Midbrain (tissue), 1 donor: ENCODE measurements around the gene PSG11.
"Not testable (repeated sequence)": the region's sequence is repeated elsewhere in the genome, so short reads cannot be mapped to it uniquely, and the experiment has no call there.

Source experiments
- DNase-seq: peaks from one replicate; lab custom pipeline; 2025; lab: John Stamatoyannopoulos, UW

Gene PSG11

DNA sequence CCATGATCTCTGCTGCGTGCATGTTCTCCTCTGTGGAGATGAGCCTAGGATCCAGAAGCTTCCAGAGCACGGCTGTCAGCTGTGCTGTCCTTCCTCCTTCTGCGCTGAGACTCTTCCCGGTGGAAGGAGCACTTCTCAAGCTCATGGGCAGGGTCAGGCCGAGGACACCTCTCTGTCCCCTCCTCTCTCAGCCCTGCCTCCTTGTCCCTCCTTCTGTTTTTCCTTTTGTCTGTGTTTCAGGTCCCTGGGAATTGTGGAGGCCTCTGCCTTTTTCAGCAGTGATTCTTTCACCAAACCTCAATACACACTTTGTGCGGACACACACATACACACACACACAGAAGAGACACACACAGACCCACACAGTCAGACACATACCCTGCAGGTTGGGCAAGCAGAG lies at the start of gene PSG11:
Gene PSG11, minus strand, starts transcription at position 101 of the 400 bp plus-strand sequence. Its CDS starts 97 bp downstream, at position 4.
- not testable (repeated sequence) for DNase-seq

DNA sequence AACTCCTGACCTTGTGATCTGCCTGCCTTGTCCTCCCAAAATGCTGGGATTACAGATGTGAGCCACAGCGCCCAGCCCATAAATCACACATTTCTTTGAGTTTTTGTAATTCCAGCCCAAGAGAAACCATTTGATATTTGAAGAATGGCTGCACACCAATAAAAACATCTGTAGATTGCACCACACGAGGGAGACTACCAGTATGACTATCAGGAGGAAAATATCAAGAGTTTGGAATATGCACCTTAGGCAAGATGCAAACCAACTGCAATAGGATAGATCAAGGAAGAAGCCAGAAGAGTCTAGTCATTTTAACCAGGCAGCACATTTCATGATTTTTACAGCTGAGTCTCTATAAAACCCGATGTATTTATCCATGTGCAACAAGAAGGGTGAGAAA lies 36.1 kb upstream of the PSG11 start:
- DNase-seq, result not testable (repeated sequence)

DNA sequence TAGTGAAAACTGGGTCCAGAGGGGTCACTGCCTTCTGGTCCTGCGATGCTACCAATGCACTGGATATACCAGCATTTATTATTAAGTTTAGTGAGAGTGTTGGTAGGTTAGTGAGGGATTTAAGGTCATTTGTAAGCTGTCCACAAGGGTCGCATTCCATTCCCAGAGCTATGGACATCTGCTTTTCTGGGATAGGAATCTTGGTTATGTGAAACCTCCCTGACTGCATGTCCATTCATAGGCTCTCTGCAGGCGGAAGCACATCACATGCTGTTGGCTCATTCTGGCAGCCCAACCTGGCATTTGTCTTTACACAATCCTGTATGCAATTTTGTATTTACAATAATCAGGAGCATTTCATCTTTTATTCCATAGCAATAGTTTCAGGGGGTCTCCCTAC lies 35.1 kb upstream of the PSG11 start:
- not testable (repeated sequence) for DNase-seq

DNA sequence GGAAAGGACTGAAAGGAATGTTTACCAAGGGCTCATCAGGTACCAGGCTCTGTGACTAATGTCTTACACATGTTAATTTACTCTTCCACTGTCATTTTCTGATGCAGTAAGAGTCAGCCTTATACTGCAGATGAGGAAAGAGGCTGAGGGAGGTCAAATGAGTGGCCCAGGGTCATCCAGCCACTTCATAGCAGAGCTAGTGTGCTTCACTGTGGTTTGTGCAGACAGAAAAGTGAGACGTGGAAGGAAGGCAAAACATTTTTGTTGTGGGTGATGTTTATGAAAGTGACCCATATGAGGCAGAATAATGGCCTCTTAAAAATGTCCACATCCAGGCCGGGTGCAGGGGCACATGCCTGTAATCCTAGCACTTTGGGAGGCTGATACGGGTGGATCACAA lies 34.0 kb upstream of the PSG11 start:
- not testable (repeated sequence) for DNase-seq

DNA sequence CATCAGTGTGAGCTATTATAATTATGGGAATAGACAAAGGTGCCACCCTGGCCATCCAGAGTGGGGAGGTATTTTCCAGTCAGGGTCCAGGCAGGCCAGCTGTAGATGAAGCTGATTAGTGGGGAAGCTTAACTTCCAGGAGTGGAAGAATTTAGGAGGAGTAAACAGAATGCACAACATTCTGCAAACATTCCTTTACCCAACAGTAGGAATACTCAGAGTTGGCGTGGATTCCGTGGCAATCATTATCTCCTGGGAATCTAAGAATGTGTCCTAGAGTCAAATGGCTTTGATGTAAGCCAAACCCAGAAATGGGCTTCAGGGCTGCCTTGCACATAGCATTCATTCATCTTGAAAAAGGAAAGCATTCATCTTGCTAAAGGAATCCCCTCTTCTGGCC lies 33.2 kb upstream of the PSG11 start:
- DNase-seq, result not testable (repeated sequence)

DNA sequence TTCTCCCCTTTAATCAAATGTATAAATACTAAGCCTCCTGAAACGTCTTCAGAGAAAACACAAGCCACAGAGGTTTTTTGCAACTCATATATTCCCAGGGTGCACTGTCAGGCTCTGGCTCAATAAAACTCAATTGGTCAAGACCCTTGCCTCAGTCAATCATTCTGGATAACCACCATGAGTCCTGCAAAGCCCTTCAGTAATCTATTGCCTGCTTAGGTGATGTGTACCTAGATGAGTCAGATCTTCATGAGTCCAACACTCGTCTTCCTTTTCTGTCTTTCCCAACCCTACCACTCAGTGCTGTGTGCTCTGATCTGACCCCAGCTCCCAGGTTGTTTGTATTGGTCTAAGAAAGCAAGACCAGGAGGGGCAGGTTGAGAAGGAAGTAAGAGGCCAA lies 32.2 kb upstream of the PSG11 start:
- DNase-seq, result not testable (repeated sequence)

DNA sequence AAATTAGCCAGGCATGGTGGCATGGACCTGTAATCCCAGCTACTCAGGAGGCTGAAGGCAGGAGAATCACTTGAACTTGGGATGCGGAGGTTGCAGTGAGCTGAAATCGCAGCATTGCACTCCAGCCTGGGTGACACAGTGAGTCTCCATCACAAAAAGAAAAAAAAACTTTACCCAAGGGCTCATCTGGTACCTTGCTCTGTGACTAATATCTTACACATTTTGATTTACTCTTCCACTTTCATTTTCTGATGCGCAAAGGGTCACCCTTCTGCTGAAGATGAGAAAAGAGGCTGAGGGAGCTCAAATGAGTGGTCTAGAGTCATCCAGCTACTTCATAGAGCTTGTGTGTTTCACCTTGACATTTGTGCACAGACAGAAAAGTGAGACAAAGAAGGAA lies 21.7 kb upstream of the PSG11 start:
- DNase-seq, result not testable (repeated sequence)

DNA sequence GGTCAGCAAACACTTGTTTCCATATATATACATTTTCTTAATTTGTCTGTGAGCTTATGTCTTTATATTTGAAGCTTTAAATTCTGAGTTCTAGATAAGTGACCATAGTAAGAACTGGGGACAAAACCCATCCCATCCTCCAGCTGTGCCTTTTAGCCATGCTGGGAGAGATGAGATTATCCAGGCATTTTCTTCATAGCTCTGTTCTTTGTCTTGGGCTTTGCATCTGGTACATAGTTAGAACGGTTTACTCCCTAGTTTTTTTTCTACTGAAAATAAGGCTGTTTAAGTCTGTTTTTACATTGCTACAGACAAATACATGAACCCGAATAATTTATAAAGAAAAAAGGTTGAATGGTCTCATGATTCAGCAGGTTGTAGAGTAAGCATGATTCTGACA lies 20.3 kb upstream of the PSG11 start:
- DNase-seq, result not testable (repeated sequence)

DNA sequence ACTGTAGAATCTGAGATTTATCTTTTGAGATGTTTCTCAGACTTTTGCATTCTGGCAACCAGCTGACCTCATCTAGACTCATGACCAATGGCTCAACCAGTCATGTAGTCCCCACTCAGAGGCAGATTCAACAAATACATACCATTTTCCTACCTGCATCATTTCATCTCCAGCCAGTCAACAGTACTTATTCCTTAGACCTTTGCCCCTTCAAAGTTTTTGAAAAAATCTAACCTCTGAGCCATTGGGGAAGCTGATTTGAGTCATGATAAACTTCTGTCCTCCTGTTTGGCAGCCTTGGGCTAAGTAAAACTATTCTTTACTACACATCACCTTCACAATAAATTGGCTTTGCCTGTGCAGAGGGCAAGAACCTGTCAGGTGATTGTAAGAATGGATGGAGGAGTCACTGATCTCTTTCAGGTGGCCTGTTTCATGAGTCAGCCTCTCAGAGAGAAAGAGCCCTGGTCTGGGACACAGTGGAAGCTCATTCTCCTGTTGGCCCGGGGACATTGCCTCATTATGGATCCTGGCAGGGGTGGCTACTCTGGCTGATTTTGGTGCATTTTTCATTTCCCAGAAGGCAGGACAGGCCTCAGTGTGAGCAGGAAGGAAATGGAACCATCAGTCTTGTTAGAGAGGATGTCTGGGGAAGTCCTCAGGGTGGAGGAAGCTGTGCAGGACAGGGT lies 17.4 kb upstream of the PSG11 start:
- DNase-seq, result not testable (repeated sequence)

DNA sequence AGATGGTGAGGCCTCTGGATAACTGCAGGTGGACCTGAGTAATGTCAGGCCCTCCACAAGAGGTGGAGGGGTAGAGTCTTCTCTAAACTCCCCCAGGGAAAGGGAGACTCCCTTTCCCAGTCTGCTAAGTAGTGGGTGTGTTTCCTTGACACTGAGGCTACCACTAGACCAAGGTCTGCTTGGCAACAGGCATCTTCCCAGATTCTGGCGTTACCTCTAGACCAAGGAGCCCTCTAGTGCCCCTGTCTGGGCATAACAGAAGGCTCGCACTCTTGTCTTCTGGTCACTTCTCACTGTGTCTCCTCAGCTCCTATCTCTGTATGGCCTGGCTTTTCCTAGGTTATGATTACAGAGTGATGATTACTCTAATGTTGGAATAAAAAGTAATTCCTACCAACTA lies 5.4 kb upstream of the PSG11 start:
- not testable (repeated sequence) for DNase-seq

DNA sequence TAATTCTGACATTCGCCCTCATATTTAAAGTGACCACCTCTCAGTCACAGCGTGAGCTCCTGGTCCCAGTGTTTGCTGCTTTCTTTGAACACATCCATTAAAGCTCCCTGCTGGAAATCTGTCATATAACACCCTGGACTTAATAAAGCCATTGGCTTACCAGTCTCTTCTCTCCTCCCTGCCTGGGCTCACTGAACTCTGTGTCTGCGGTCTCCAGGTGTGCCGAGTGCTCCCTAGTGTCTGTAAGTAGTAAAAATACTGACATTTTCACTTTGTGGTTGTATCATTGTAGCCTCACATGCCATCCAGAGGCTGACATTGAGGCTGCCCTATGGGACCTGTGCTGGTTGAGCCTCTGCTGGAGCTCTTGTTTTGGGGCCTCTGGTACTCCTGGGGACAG lies 2.6 kb upstream of the PSG11 start:
- no peak for DNase-seq

DNA sequence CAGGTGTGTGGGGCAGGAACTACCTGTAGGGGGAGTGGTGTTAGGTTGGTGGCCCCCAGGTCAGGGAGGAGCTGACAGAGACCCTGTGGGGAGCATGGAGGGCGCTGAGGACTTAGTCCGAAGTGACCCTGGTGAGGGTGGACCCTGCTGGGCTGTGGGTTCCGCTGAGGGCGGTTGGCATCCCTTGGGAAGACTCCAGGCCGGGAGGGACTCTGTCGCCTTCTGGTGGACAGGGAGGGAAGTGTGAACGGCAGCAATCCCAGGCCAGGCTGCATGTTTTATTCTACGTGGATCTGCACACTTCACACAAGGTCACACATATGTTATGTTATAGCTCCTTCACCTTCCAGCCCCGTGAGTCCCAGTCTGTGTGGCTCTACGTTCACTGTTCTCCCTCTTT lies 1.7 kb upstream of the PSG11 start:
- not testable (repeated sequence) for DNase-seq

DNA sequence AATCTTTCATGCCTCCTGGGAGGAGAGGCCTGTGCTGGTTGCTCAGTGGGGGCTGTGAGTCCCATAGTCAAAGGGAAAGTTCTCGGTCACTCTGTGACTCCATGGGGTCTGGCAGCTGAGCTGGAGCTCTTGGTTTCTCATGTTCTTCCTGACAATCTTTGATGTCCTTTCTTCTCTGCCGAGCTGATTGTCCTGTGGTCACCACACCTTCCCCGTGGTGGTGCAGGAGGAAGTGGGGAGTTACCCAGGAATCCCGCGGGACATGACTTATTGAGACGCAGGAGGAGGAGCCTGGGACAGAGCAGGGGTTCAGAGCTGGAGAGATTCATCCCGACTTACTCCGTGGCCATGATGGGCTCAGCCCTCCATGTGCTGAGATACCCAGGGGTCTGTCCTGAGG lies 792 bp upstream of the PSG11 start:
- not testable (repeated sequence) for DNase-seq

DNA sequence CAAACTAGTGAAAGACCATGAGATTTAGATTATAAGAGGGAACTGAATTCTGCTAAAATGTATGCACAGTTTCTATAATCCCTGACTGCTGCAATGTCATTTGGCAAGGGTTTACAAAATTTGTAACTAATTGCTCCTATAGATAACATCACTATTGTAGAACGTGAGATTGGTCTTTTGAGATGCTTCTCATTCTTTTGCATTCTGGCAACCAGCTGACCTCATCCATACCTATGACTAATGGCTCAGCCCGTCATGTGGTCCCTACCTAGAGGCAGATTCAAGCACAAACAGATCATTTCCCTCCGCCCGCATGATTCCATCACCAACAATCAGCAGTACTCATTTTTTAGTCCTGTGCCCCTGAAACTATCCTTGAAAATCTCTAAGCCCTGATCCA lies 4.2 kb downstream of the PSG11 start:
- DNase-seq, result not testable (repeated sequence)

DNA sequence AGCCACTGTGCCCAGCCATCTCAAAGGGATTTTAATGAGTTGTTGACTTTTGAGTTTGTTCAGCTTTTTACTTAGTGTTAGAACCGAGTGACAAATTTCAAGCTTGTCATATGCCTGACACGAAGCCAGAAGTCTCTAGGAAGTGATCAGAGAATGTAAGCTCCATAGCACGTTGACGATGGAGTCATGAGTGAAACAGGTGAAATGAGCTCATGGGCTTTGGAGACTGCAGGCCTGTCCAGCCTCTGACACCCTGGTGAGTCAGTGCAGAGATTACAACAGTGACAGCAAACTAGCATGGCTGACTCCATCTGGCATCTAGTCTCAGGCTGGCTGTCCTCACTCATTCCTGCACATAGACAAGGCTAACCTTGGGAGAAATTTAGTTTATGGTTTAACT lies 4.6 kb downstream of the PSG11 start:
- DNase-seq, result not testable (repeated sequence)

DNA sequence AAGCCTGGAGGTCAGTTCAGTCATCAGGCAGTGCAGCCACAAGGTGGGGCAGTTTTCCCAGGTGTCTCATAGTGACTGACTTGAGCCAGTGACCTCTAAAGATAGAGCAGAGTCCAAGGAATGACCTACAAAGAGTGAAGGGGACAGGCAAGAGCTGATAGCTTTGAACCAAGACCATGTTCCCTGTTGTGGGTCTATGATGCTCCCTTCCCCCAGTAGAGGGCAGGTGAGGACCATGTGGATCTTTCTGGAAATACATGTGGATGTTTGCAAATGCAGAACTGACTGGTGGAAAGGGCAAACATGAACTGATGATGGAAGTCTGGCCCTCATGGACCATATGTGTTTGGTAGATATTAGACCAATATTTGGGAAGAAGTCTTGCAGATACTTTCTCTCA lies 6.7 kb downstream of the PSG11 start:
- not testable (repeated sequence) for DNase-seq

DNA sequence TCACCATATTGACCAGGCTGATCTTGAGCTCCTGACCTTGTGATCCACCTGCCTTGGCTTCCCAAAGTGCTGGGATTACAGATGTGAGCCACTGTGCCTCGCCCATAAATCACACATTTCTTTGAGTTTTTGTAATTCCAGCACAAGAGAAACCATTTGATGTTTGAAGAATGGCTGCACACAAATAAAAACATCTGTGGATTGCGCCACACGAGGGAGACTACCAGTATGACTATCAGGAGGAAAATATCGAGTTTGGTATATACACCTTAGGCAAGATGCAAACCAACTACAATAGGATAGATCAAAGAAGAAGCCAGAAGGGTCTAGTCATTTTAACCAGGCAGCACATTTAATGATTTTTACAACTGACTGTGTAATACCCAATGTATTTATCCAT lies 20.4 kb downstream of the PSG11 start:
- not testable (repeated sequence) for DNase-seq

DNA sequence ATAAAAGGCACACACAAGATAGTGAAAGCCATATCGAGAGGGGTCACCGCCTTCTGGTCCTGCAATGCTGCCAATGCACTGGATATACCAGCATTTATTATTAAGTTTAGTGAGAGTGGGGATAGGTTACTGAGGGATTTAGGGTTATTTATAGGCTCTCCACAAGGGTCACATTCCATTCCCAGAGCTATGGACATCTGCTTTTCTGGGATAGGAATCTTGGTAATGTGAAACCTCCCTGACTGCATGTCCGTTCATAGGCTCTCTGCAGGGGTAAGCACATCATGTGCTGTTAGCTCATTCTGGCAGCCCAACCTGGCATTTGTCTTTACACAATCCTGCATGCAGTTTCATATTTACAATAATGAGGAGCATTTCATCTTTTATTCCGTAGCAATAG lies 21.4 kb downstream of the PSG11 start:
- not testable (repeated sequence) for DNase-seq

DNA sequence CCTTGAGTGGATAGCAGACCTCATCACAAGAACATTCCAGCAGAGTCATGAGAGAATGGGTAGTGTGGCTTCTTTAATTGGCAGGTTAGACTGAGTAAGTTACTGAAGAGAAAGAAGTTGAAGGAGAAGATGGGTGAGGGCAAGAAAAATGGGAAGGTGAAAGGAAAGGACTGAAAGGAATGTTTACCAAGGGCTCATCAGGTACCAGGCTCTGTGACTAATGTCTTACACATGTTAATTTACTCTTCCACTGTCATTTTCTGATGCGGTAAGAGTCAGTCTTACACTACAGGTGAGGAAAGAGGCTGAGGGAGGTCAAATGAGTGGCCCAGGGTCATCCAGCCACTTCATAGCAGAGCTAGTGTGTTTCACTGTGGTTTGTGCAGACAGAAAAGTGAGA lies 22.6 kb downstream of the PSG11 start:
- DNase-seq, result not testable (repeated sequence)

DNA sequence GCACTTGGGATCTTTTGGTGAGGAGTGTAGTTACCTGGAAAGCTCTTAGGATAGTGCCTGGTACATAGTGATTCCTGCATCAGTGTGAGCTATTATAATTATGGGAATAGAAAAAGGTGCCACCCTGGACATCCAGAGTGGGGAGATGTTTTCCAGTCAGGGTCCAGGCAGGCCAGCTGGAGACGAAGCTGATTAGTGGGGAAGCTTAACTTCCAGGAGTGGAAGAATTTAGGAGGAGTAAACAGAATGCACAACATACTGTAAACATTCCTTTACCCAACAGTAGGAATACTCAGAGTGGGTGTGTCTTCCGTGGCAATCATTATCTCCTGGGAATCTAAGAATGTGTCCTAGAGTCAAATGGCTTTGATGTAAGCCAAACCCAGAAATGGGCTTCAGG lies 23.3 kb downstream of the PSG11 start:
- DNase-seq, result not testable (repeated sequence)

DNA sequence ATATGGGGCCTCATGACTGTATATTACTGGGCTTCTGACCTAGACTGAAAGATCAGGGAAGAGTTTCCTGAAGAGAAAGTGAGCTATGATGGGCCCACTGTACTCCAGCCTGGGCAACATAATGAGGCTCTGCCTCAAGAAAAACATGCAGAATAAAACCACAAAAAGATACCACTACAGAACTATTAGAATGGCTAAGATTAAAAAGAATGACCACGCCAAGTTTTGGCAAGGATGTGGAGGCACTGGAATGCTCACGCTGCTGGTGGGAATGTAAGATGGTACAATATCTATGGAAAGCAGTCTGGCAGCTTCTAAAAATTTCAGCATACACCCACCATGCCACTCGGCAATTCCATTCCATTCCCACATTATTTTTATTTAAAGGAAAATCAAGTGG lies 30.1 kb downstream of the PSG11 start:
- DNase-seq, result not testable (repeated sequence)

DNA sequence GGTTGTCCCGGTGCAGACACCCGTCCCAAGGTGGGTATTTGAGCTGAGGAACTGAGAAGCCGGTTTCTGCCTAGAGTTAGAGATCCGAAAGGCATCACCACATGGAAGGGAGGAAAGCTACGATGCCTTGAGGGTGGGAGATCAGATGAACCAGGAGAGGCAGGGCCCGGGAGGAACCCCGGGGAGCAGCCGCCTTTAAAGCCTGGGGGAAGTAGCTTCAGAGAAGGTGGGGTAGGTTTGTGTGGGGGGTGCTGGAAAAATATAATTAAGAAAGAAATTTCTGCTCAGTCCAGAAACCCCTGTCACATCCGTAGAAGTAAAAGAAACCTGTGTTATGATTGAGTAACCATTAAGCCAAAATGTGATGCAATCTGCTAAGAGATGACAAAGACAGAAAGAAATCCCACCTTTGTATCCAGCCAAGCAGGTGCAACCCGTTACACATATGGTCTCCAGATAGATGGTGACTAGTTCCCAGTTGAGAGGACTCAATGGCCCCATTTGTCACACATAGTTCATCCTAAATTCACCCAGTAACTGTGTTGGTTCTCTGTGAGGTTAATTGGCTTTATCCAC lies 34.2 kb downstream of the PSG11 start:
- DNase-seq, result not testable (repeated sequence)

DNA sequence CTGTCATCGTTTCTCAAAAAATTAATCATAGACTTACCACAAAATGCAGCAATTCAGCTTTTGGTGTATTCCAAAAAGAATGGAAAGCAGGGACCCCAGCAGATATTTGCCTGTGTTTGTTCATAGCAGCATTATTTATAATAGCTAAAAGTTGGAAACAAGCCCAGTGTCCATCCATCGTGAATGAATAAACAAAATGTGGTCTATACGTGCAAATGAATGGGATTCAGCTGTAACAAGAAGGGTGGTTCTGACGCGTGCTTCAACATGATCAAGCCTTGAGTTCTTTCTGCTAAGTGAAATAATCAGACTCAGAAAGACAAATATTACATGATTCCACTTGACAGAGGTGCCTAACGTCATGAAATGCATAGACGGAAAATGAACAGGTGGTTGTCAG lies 36.4 kb downstream of the PSG11 start:
- DNase-seq, result no peak

DNA sequence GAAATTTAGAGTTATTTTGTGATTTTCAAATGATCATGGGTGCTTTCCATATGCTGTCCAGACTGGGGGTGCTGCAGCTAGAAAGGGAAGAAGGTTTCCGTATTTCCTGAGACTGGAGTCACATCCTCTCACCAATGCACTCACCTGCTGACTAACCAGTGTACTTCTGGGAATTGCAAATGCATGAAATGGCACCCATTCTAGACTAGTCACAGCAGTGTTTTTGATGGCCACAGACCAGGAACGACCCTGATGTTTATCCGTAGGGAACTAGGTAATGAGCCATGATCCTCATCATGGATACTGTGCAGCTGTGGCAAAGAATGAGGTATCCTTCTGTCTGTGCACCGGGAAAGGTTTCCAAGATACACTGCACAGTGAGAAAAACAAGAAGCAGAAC lies 37.1 kb downstream of the PSG11 start:
- not testable (repeated sequence) for DNase-seq
